HEK293T (cell line): Measurements from ENCODE around the gene TLE3.

Source experiments
- BHLHE40 ChIP-seq: fragments of 450-650 bp; IDR thresholded peaks from 2 replicates; pipeline ENCODE4 v1.6.1; 2016; ENCODE audit warnings: mild to moderate bottlenecking, moderate library complexity, borderline replicate concordance
- FOXK2 ChIP-seq: fragments of 450-650 bp; IDR thresholded peaks from 2 replicates; pipeline ENCODE4 v1.6.1; 2016; ENCODE audit warnings: mild to moderate bottlenecking
- FOXM1 ChIP-seq: fragments of 450-650 bp; IDR thresholded peaks from 2 replicates; pipeline ENCODE4 v1.6.1; 2017; ENCODE audit warnings: mild to moderate bottlenecking, borderline replicate concordance
- NFRKB ChIP-seq: fragments of 450-650 bp; IDR thresholded peaks from 2 replicates; pipeline ENCODE4 v1.6.1; 2016; ENCODE audit warnings: mild to moderate bottlenecking, moderate library complexity
- SUZ12 ChIP-seq: fragments of 450-650 bp; IDR thresholded peaks from 2 replicates; pipeline ENCODE4 v1.6.1; 2016; ENCODE audit warnings: mild to moderate bottlenecking
- TF ChIP-seq, protein P1 (sequence below): fragments of 450-650 bp; IDR thresholded peaks from 2 replicates; pipeline ENCODE4 v1.6.1; 2016

DNA sequence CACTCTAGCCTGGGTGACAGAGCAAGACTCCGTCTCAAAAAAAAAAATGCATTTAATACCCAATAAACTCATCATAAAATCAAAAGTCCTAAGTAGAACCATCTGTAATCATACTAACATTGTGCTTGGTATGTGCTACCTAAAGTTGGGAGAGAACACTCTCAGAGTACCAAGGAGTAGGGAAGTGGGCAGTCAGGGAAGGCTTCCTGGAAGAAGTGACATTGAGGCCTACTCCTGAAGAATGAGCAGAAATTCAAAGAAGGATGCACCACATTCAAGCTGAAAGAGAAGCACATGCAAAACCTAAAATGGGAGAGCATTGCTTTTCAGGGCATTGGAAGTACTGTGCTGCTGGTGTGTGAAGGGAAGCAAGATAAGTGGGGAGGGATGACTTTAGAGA lies 54.1 kb downstream of the TLE3 start:
- no peak for TF ChIP-seq FOXM1
- no peak for TF ChIP-seq BHLHE40
- TF ChIP-seq, protein P1, sequence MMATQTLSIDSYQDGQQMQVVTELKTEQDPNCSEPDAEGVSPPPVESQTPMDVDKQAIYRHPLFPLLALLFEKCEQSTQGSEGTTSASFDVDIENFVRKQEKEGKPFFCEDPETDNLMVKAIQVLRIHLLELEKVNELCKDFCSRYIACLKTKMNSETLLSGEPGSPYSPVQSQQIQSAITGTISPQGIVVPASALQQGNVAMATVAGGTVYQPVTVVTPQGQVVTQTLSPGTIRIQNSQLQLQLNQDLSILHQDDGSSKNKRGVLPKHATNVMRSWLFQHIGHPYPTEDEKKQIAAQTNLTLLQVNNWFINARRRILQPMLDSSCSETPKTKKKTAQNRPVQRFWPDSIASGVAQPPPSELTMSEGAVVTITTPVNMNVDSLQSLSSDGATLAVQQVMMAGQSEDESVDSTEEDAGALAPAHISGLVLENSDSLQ: no peak
- no peak for TF ChIP-seq FOXK2
- TF ChIP-seq SUZ12: no peak
- TF ChIP-seq NFRKB: no peak
